Kidney tubule cell (primary cell): ENCODE data around the gene OR4D11.

Source experiments
- DNase-seq: peaks from one replicate; pipeline ENCODE4 v3.0.0-alpha.2; 2018; ENCODE audit warnings: low spot score

The OR4D11 gene

GRCh38 chr11:59548309-59548656, 44.9 kb downstream of the OR4D11 start:
- DNase-seq: no peak

DNA sequence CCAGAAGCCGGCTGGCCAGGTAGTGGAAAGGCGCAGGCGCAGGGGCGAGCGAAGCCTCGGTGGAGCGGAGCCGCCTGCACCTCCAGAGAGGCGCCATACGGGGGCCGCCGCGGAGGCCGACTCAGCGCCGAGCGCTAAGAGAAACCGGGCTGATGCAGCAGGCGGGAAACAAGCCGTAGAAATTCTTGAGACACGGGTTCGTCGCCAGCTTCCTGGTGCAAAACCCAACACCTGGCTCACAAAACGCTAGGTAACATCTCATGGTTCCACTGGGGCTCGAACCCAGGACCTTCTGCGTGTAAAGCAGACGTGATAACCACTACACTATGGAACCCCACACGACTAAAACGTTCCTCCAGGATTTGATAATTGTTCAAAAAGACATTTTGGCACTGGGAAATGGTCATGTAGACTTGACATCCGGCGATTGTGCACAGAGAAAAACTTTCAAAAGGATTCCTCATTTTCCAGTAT, 47.0 kb downstream of the OR4D11 start:
- DNase-seq: peak; percentile 99

GRCh38 chr11:59550842-59551658, 47.7 kb downstream of the OR4D11 start:
- peak; percentile 96 for DNase-seq

GRCh38 chr11:59551659-59552521, 48.5 kb downstream of the OR4D11 start:
- DNase-seq: peak; percentile 82

DNA sequence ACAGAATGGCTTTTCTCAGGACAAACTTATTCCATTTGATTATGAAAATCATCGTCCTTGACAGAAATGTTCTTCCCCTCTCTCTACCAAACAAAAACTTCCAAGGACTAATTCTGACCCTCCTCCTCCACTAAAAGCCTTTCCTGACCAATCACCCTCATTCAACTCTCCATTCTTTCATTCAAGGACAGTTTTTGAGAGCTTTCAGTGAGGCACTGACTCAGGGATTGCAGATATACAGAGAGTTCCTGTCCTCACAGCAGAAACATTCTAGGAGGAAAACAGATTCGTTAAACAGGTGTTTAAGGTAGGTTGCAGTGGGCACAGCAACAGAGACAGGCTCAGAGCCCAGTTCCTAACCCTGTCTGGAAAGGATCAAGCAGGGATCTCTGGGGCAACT, 49.5 kb downstream of the OR4D11 start:
- DNase-seq: no peak

DNA sequence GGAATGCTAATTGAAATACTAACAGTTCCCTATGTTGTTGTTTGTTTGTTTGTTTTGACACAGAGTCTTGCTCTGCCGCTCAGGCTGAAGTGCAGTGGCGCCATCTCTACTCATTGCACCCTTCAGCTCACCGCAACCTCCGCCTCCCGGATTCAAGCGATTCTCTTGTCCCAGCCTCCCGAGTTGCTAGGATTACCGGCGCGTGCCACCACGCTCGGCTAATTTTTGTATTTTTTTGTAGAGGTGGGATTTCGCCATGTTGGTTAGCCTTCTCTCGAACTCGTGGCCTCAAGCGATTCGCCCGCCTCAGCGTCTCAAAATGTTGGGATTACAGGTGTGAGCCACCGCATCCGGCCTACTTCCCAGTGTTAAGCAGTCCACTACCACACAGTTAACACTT, 49.9 kb downstream of the OR4D11 start:
- DNase-seq: no peak
